Activated B cell treated with CpG ODN at 0.5 μM for 24 hours (primary cell): ENCODE measurements around the gene PLEKHG4B. TPM values are rescaled to one million over a fixed set of nuclear protein-coding genes. Genes with fewer than 3 reads are reported as not detected.

Experiments
- ATAC-seq: fragments of 200-7000 bp; cut with Tn5 transposase; one replicate; pipeline ENCODE4 v1.10.0; 2021; ENCODE audit warnings: low read depth, mild to moderate bottlenecking, moderate library complexity
- CTCF ChIA-PET: fragments of 350-600 bp; sonication (Branson Sonifier 250); formaldehyde crosslinking; loops from one replicate; lab custom pipeline; 2021; ENCODE audit warnings: antibody characterized with exemption; lab: Charles Lee
- POLR2A ChIA-PET: fragments of 350-600 bp; sonication (Branson Sonifier 250); formaldehyde crosslinking; loops from one replicate; lab custom pipeline; 2021; ENCODE audit warnings: antibody characterized with exemption; lab: Charles Lee
- DNase-seq: peaks from one replicate; pipeline ENCODE4 v3.0.0; 2022
- H3K27ac Mint-ChIP-seq: one replicate; pipeline ENCODE4 v1.8.0; 2020; ENCODE audit warnings: mixed read lengths
- H3K27me3 Mint-ChIP-seq: one replicate; pipeline ENCODE4 v1.8.0; 2021; ENCODE audit warnings: mixed read lengths
- H3K36me3 Mint-ChIP-seq: one replicate; pipeline ENCODE4 v1.8.0; 2021; ENCODE audit warnings: low read depth, mixed read lengths
- H3K4me1 Mint-ChIP-seq: one replicate; pipeline ENCODE4 v1.8.0; 2021; ENCODE audit warnings: mixed read lengths
- H3K4me3 Mint-ChIP-seq: one replicate; pipeline ENCODE4 v1.8.0; 2020; ENCODE audit warnings: mild to moderate bottlenecking, mixed read lengths
- H3K9me3 Mint-ChIP-seq: one replicate; pipeline ENCODE4 v1.8.0; 2020; ENCODE audit warnings: mixed read lengths
- intact Hi-C: fragments of 100-400 bp; cut with micrococcal nuclease; formaldehyde crosslinking; loops from one replicate; pipeline ENCODE4 v1.15.1; 2024
- total RNA-seq: library from RNA; stranded (reverse); gene quantifications from 2 replicates; pipeline ENCODE4 v1.2.3, GENCODE V29; 2022
- TF ChIP-seq, protein P1 (sequence below): fragments of 200-600 bp; IDR thresholded peaks from one replicate; pipeline ENCODE4 v1.8.0; 2022; ENCODE audit warnings: antibody characterized with exemption, mild to moderate bottlenecking

PLEKHG4B gene
- total RNA-seq, 1 donor from 2014 or later = not detected

DNA sequence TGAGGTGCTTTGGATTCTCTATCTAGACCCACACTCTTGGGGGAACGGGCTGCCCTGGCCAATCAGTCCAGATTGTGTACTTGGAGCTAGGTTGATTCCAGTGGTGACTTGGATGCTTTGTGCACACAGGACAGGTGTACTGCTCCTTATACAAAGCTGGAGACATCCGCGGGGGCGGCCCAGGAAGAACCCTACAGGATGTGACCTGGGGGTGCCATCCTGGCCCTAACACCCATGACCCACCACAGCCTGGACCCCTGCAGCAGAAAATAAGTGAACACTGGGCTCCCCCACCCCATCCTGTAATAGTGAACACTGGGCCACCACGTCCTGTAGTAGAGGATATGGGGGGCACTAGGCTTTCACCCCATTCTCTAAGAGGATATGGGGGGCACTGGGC is 12.1 kb upstream of the PLEKHG4B start:
- intact Hi-C loops = no loop called here
- DNase-seq (no peak), ATAC-seq (no peak)
- Mint-ChIP-seq H3K27ac (no peak overlapping the region), H3K36me3 (no peaks in the 10 kb centered on the region), H3K4me3 (no peak overlapping the region), H3K9me3 (no peaks in the 10 kb centered on the region), H3K27me3 (peaks cover 6% of the 10 kb centered on the region), H3K4me1 (no peaks in the 10 kb centered on the region)
- CTCF ChIA-PET = no interaction called here
- POLR2A ChIA-PET = no interaction called here
- TF ChIP-seq, protein P1, sequence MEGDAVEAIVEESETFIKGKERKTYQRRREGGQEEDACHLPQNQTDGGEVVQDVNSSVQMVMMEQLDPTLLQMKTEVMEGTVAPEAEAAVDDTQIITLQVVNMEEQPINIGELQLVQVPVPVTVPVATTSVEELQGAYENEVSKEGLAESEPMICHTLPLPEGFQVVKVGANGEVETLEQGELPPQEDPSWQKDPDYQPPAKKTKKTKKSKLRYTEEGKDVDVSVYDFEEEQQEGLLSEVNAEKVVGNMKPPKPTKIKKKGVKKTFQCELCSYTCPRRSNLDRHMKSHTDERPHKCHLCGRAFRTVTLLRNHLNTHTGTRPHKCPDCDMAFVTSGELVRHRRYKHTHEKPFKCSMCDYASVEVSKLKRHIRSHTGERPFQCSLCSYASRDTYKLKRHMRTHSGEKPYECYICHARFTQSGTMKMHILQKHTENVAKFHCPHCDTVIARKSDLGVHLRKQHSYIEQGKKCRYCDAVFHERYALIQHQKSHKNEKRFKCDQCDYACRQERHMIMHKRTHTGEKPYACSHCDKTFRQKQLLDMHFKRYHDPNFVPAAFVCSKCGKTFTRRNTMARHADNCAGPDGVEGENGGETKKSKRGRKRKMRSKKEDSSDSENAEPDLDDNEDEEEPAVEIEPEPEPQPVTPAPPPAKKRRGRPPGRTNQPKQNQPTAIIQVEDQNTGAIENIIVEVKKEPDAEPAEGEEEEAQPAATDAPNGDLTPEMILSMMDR = no peak

DNA sequence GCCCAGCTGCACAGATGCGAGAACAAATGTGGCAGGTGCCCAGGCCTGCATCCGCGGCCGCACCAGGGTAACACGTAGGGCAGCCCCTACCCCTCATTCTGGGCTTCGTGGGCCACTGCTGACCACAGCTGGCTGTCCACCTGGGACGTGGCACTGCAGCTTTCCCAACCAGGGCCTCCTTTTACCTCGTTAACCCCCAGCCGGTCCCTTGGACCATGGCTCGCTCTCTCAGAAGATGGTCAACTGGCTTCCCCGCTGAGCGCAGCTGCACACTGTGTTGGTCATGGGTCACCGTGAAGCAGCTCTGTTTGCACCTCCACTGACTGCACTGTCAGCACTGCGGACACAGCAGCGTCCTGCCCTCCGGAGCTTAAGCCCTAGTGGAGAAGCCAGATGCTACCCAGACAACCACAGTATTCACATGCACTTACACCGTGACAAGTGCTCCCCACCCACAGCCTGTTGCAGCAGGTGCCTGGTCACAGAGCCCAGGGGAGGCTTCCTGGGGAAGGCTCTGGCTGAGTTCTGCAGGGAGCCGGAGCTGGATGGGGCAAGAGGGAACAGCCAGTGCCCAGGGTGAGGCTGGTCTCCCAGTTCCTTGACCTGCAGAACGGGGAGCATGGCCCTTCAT is 10.5 kb upstream of the PLEKHG4B start:
- CTCF ChIA-PET = no interaction called here
- TF ChIP-seq, protein P1 = no peak
- no peak for DNase-seq

DNA sequence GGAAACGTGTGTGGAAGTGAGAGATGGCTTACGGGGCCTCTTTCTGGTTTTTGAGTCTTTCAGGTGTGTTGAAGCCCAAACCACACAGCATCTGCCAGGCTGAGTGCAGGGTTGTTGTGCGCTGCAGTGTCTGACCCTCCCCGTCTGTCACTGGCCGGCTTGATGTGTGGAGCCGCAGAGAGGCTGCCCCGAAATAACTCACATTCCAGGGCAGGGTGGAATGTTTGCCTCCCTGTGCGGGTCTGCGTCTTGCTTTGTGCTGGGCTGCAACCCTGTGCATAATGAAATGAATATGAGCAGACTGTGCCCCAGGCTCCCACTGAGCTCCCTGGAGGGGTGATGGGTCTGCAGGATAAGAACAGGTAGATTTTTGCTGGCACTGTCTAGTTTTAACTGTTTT is 9.9 kb upstream of the PLEKHG4B start:
- Mint-ChIP-seq H3K9me3 (no peaks in the 10 kb centered on the region), H3K4me1 (no peaks in the 10 kb centered on the region), H3K36me3 (no peaks in the 10 kb centered on the region), H3K27ac (no peak overlapping the region), H3K4me3 (no peak overlapping the region), H3K27me3 (peaks cover 6% of the 10 kb centered on the region)
- TF ChIP-seq, protein P1 = no peak
- intact Hi-C loops = no loop called here
- ATAC-seq (no peak), DNase-seq (no peak)
- ChIA-PET CTCF (no interaction called here), POLR2A (no interaction called here)

More for the DNA sequence above, 10.5 kb upstream of the PLEKHG4B start:
- Mint-ChIP-seq H3K36me3 (no peaks in the 10 kb centered on the region), H3K4me3 (no peak overlapping the region), H3K9me3 (no peaks in the 10 kb centered on the region), H3K27me3 (peaks cover 6% of the 10 kb centered on the region), H3K27ac (no peak overlapping the region), H3K4me1 (no peaks in the 10 kb centered on the region)
- ATAC-seq = no peak
- intact Hi-C loops = no loop called here
- POLR2A ChIA-PET = no interaction called here

- intact Hi-C loops = no loop called here
- TF ChIP-seq, protein P1 = no peak
- Mint-ChIP-seq H3K27ac (no peak overlapping the region), H3K4me3 (no peak overlapping the region), H3K36me3 (no peaks in the 10 kb centered on the region), H3K27me3 (peaks cover 8% of the 10 kb centered on the region), H3K9me3 (no peaks in the 10 kb centered on the region), H3K4me1 (no peaks in the 10 kb centered on the region)
- no peak for ATAC-seq
- no peak for DNase-seq
- ChIA-PET POLR2A (interaction anchor here (0.5 kb wide), 1 partner anchor 188 kb away, joined by 9 read pairs; no protein-coding TSS in a partner anchor), CTCF (no interaction called here)
These were observed 9.4 kb upstream of the PLEKHG4B start for GRCh38 chr5:82570-82969.

- Mint-ChIP-seq H3K27ac (no peak overlapping the region), H3K36me3 (no peaks in the 10 kb centered on the region), H3K27me3 (peaks cover 11% of the 10 kb centered on the region), H3K9me3 (no peaks in the 10 kb centered on the region), H3K4me1 (no peaks in the 10 kb centered on the region), H3K4me3 (no peak overlapping the region)
- DNase-seq (no peak), ATAC-seq (no peak)
- intact Hi-C loops = no loop called here
- ChIA-PET POLR2A (interaction anchor here (0.5 kb wide), 1 partner anchor 188 kb away, joined by 9 read pairs; no protein-coding TSS in a partner anchor), CTCF (no interaction called here)
- TF ChIP-seq, protein P1 = no peak
These were observed 8.9 kb upstream of the PLEKHG4B start for GRCh38 chr5:83029-83428.
